ENCODE measurements around the gene MAP3K7. TPM values are rescaled to one million over a fixed set of nuclear protein-coding genes. Genes with fewer than 3 reads are reported as not detected.
"Not testable (repeated sequence)": the region's sequence is repeated elsewhere in the genome, so short reads cannot be mapped to it uniquely, and the experiment has no call there.

MAP3K7 gene
- total RNA-seq, 1 donor from 2014 or later, result 23.0 TPM

DNA sequence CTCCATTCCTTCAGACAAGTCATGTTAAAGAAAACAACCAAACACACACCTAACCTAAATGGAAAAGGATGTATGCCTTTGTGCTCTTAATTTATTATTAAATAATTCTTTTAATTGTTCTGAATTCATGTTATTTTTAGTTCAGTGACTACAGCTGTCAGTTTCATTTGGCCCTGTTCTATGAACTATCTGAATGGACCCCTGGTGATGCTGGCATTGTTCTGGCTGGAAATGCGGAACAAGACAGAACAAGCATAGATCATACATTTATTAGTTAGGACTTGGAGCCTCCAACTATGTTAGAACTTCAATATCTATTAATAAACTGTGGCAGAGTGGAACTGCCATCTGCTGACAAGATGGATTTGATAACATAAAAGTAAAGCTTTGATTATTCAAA lies 5.7 kb downstream of the MAP3K7 start:
- H3K27ac ChIP-seq (ENCODE audit: low read depth, low read length), result no peak overlapping the region
- H3K9me3 ChIP-seq (ENCODE audit: control insufficient read depth in 3 of 3, low read length in 3 of 3), result no peaks in the 10 kb centered on the region
- no peaks in the 10 kb centered on the region for H3K27me3 ChIP-seq (ENCODE audit: control insufficient read depth in 3 of 3, insufficient read depth in 3 of 3, low read length in 3 of 3)
- H3K36me3 ChIP-seq (ENCODE audit: control insufficient read depth in 3 of 3, insufficient read depth in 3 of 3, low read length in 3 of 3), result peaks cover 0 to 2% (median 0%) of the 10 kb centered on the region in 3 donors
- H3K4me1 ChIP-seq (ENCODE audit: control insufficient read depth in 3 of 3, insufficient read depth in 3 of 3, low read length in 3 of 3), result peaks cover 12 to 36% (median 24%) of the 10 kb centered on the region in 3 donors
- H3K9ac ChIP-seq (ENCODE audit: low read depth in 1 of 3, low read length in 3 of 3), result no peak overlapping the region
- no peak overlapping the region for H3K4me3 ChIP-seq (ENCODE audit: low read length in 3 of 3)

DNA sequence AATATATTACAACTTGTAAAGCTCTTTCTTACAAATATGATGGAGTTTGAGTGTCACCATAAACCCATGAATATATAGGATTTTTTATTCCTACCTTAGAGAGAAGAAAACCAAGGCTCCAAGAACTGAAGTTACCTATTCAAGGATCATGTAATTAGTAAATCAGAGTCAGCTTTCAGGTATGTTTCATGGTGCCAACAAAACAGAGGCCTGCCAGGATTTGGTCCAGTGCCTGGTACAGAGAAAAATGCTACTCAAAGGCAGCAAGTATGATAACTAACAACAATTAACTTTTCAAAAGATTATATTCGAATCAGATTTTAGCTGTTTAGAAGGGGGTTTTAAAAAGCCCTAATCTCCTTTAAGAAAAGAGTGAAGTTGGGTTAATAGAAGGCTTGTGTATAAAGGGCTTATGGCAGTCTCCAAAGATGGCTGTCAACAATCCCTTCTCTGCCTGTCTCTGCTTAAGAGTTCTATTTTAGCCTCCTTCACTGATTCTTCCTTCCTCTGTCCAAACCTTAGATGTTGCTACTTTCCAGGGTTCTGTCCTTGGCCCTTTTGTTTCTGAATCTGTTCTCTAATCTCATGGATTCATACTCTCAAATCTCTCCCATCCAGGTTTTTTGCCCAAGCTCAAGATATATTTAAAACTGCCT lies 7.8 kb downstream of the MAP3K7 start:
- no peaks in the 10 kb centered on the region for H3K9me3 ChIP-seq (ENCODE audit: control insufficient read depth in 3 of 3, low read length in 3 of 3)
- peaks cover 0 to 2% (median 0%) of the 10 kb centered on the region in 3 donors for H3K36me3 ChIP-seq (ENCODE audit: control insufficient read depth in 3 of 3, insufficient read depth in 3 of 3, low read length in 3 of 3)
- H3K4me3 ChIP-seq (ENCODE audit: low read length in 3 of 3), result no peak overlapping the region
- H3K9ac ChIP-seq (ENCODE audit: low read depth in 1 of 3, low read length in 3 of 3), result peak overlapping the region in 1 of 3 donors; percentile 5
- no peak overlapping the region for H3K27ac ChIP-seq (ENCODE audit: low read depth, low read length)
- peaks cover 5 to 21% (median 14%) of the 10 kb centered on the region in 3 donors for H3K4me1 ChIP-seq (ENCODE audit: control insufficient read depth in 3 of 3, insufficient read depth in 3 of 3, low read length in 3 of 3)
- no peaks in the 10 kb centered on the region for H3K27me3 ChIP-seq (ENCODE audit: control insufficient read depth in 3 of 3, insufficient read depth in 3 of 3, low read length in 3 of 3)

DNA sequence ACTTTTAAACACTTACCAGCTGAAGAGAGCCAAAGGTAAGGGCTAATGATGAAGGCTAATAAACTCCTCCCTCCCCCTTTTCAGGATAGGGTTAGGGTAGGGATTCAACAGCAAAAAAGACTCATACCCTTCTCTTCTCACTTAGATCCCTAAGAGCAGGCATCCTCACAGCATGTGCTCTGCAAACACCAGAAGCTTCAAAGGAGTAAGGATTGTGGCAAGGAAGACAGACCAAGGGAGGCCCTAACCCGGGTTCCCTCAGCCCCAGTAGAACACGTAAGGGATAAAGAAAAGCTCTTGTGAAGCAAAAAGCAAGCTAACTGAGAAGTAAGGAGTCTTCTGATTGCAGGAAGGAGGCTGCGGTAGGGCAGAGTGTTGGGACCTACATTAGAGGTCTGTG lies 11.6 kb downstream of the MAP3K7 start:
- Histone ChIP-seq H3K9me3 (ENCODE audit: control insufficient read depth in 3 of 3, low read length in 3 of 3) (no peaks in the 10 kb centered on the region), H3K36me3 (ENCODE audit: control insufficient read depth in 3 of 3, insufficient read depth in 3 of 3, low read length in 3 of 3) (peaks cover 0 to 2% (median 0%) of the 10 kb centered on the region in 3 donors), H3K27me3 (ENCODE audit: control insufficient read depth in 3 of 3, insufficient read depth in 3 of 3, low read length in 3 of 3) (no peaks in the 10 kb centered on the region), H3K4me3 (ENCODE audit: low read length in 3 of 3) (no peak overlapping the region), H3K27ac (ENCODE audit: low read depth, low read length) (no peak overlapping the region), H3K9ac (ENCODE audit: low read depth in 1 of 3, low read length in 3 of 3) (no peak overlapping the region), H3K4me1 (ENCODE audit: control insufficient read depth in 3 of 3, insufficient read depth in 3 of 3, low read length in 3 of 3) (peaks cover 0 to 2% (median 0%) of the 10 kb centered on the region in 3 donors)

DNA sequence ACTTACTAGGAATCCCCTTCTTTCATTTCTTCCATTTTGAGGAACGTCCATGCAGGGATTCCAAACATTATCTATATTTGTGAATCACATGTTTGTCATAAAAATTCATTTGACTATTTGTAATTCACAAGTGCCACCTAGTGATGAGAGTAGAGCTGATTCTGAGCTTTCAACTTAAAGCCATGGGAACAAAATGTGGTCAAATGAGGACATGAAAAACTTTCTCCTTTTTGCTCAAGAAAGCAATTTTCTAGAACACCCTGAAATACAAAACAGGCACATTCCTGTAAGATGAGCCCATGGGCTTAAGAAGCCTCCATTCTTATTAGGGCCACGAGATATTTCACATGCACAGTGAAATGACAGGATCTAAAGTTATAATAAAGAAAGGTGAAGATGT lies 12.3 kb downstream of the MAP3K7 start:
- Histone ChIP-seq H3K36me3 (ENCODE audit: control insufficient read depth in 3 of 3, insufficient read depth in 3 of 3, low read length in 3 of 3) (peaks cover 0 to 2% (median 0%) of the 10 kb centered on the region in 3 donors), H3K4me1 (ENCODE audit: control insufficient read depth in 3 of 3, insufficient read depth in 3 of 3, low read length in 3 of 3) (peaks cover 0 to 2% (median 0%) of the 10 kb centered on the region in 3 donors), H3K27ac (ENCODE audit: low read depth, low read length) (no peak overlapping the region), H3K4me3 (ENCODE audit: low read length in 3 of 3) (no peak overlapping the region), H3K9ac (ENCODE audit: low read depth in 1 of 3, low read length in 3 of 3) (no peak overlapping the region), H3K27me3 (ENCODE audit: control insufficient read depth in 3 of 3, insufficient read depth in 3 of 3, low read length in 3 of 3) (no peaks in the 10 kb centered on the region), H3K9me3 (ENCODE audit: control insufficient read depth in 3 of 3, low read length in 3 of 3) (no peaks in the 10 kb centered on the region)

DNA sequence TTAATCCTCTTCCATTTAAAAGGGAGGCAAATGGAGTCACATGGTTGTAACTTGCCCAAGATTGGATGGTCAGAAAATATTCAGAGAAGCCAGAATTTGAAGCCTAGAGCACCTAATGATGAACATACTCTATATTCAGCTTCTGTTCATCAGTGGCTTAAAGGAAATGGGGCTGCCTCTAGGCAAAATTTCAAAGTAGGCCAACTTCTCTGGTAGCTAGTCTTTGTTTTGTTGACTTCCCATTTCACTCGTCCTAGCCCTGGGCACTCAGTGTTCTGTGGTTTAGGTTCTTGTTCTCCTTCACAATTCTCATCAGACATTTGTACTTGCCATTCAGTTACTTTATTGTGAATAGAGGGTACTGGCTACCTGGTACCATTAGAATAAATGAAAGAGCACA lies 13.2 kb downstream of the MAP3K7 start:
- H3K27ac ChIP-seq (ENCODE audit: low read depth, low read length), result no peak overlapping the region
- no peaks in the 10 kb centered on the region for H3K9me3 ChIP-seq (ENCODE audit: control insufficient read depth in 3 of 3, low read length in 3 of 3)
- no peak overlapping the region for H3K9ac ChIP-seq (ENCODE audit: low read depth in 1 of 3, low read length in 3 of 3)
- no peaks in the 10 kb centered on the region for H3K27me3 ChIP-seq (ENCODE audit: control insufficient read depth in 3 of 3, insufficient read depth in 3 of 3, low read length in 3 of 3)
- H3K4me1 ChIP-seq (ENCODE audit: control insufficient read depth in 3 of 3, insufficient read depth in 3 of 3, low read length in 3 of 3), result no peaks in the 10 kb centered on the region
- H3K36me3 ChIP-seq (ENCODE audit: control insufficient read depth in 3 of 3, insufficient read depth in 3 of 3, low read length in 3 of 3), result peaks cover 0 to 2% (median 0%) of the 10 kb centered on the region in 3 donors
- no peak overlapping the region for H3K4me3 ChIP-seq (ENCODE audit: low read length in 3 of 3)

DNA sequence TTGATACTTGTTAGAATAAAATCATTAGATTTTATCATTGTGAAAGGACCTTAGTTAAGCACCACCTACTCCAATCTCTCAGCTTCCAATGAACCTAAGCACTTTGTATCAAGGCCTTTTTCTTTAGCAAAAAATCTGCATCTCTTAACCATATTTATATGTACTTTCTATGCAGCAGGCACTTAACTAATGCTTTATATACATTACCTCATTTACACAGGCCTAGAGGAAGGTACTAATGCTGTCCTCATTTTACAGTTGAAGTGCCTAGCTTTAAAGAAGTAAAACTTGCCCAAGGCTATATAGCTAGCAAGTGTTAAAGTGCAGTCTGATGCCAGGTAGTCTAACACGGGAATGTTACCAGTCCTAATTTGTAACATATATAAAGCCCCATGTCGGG lies 14.0 kb downstream of the MAP3K7 start:
- no peak overlapping the region for H3K4me3 ChIP-seq (ENCODE audit: low read length in 3 of 3)
- no peak overlapping the region for H3K9ac ChIP-seq (ENCODE audit: low read depth in 1 of 3, low read length in 3 of 3)
- no peak overlapping the region for H3K27ac ChIP-seq (ENCODE audit: low read depth, low read length)
- H3K4me1 ChIP-seq (ENCODE audit: control insufficient read depth in 3 of 3, insufficient read depth in 3 of 3, low read length in 3 of 3), result no peaks in the 10 kb centered on the region
- no peaks in the 10 kb centered on the region for H3K27me3 ChIP-seq (ENCODE audit: control insufficient read depth in 3 of 3, insufficient read depth in 3 of 3, low read length in 3 of 3)
- no peaks in the 10 kb centered on the region for H3K9me3 ChIP-seq (ENCODE audit: control insufficient read depth in 3 of 3, low read length in 3 of 3)
- H3K36me3 ChIP-seq (ENCODE audit: control insufficient read depth in 3 of 3, insufficient read depth in 3 of 3, low read length in 3 of 3), result peaks cover 0 to 4% (median 0%) of the 10 kb centered on the region in 3 donors

DNA sequence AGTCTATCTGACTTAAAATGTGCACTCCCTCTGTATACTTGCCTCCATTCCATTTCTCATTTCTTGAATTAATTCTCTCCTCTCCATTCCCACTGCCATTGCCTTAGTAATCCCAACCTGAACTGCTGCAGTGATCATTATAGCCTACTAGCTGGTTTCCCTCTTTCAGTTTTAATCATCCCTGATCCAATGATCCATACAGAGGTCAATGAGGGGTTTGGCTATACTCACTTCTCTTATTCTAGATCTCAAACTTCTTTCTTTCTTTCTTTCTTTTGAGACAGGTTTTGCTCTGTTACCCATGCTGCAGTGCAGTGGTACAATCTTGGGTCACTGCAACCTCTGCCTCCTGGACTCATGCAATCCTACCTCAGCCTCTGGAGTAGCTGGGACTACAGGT lies 17.6 kb downstream of the MAP3K7 start:
- no peaks in the 10 kb centered on the region for H3K4me1 ChIP-seq (ENCODE audit: control insufficient read depth in 3 of 3, insufficient read depth in 3 of 3, low read length in 3 of 3)
- no peak overlapping the region for H3K9ac ChIP-seq (ENCODE audit: low read depth in 1 of 3, low read length in 3 of 3)
- H3K4me3 ChIP-seq (ENCODE audit: low read length in 3 of 3), result no peak overlapping the region
- no peak overlapping the region for H3K27ac ChIP-seq (ENCODE audit: low read depth, low read length)
- H3K27me3 ChIP-seq (ENCODE audit: control insufficient read depth in 3 of 3, insufficient read depth in 3 of 3, low read length in 3 of 3), result no peaks in the 10 kb centered on the region
- H3K9me3 ChIP-seq (ENCODE audit: control insufficient read depth in 3 of 3, low read length in 3 of 3), result no peaks in the 10 kb centered on the region
- peaks cover 0 to 2% (median 0%) of the 10 kb centered on the region in 3 donors for H3K36me3 ChIP-seq (ENCODE audit: control insufficient read depth in 3 of 3, insufficient read depth in 3 of 3, low read length in 3 of 3)

DNA sequence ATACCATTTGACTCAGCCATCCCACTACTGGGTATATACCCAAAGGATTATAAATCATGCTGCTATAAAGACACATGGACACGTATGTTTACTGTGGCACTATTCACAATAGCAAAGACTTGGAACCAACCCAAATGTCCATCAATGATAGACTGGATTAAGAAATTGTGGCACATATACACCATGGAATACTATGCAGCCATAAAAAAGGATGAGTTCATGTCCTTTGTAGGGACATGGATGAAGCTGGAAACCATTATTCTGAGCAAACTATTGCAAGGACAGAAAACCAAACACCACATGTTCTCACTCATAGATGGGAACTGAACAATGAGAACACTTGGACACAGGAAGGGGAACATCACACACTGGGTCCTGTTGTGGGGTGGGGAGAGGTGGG lies 19.2 kb downstream of the MAP3K7 start:
- not testable (repeated sequence) for H3K4me3 ChIP-seq (ENCODE audit: low read length in 3 of 3); H3K4me1 ChIP-seq (ENCODE audit: control insufficient read depth in 3 of 3, insufficient read depth in 3 of 3, low read length in 3 of 3); H3K9me3 ChIP-seq (ENCODE audit: control insufficient read depth in 3 of 3, low read length in 3 of 3); H3K27ac ChIP-seq (ENCODE audit: low read depth, low read length); H3K27me3 ChIP-seq (ENCODE audit: control insufficient read depth in 3 of 3, insufficient read depth in 3 of 3, low read length in 3 of 3); H3K36me3 ChIP-seq (ENCODE audit: control insufficient read depth in 3 of 3, insufficient read depth in 3 of 3, low read length in 3 of 3); H3K9ac ChIP-seq (ENCODE audit: low read depth in 1 of 3, low read length in 3 of 3)

DNA sequence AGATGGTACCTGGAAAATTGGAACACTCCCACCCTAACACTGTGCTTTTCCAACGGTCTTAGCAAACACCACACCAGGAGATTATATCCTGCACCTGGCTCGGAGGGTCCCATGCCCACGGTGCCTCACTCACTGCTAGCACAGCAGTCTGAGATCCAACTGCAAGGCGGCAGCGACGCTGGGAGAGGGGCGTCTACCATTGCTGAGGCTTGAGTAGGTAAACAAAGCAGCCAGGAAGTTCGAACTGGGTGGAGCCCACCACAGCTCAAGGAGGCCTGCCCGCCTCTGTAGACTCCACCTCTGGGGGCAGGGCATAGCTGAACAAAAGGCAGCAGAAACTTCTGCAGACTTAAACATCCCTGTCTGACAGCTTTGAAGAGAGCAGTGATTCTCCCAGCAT lies 24.5 kb downstream of the MAP3K7 start:
- H3K4me3 ChIP-seq (ENCODE audit: low read length in 3 of 3); H3K27me3 ChIP-seq (ENCODE audit: control insufficient read depth in 3 of 3, insufficient read depth in 3 of 3, low read length in 3 of 3); H3K9me3 ChIP-seq (ENCODE audit: control insufficient read depth in 3 of 3, low read length in 3 of 3); H3K9ac ChIP-seq (ENCODE audit: low read depth in 1 of 3, low read length in 3 of 3); H3K4me1 ChIP-seq (ENCODE audit: control insufficient read depth in 3 of 3, insufficient read depth in 3 of 3, low read length in 3 of 3); H3K27ac ChIP-seq (ENCODE audit: low read depth, low read length): not testable (repeated sequence)
- peaks cover 8 to 27% (median 16%) of the 10 kb centered on the region in 3 donors for H3K36me3 ChIP-seq (ENCODE audit: control insufficient read depth in 3 of 3, insufficient read depth in 3 of 3, low read length in 3 of 3)

DNA sequence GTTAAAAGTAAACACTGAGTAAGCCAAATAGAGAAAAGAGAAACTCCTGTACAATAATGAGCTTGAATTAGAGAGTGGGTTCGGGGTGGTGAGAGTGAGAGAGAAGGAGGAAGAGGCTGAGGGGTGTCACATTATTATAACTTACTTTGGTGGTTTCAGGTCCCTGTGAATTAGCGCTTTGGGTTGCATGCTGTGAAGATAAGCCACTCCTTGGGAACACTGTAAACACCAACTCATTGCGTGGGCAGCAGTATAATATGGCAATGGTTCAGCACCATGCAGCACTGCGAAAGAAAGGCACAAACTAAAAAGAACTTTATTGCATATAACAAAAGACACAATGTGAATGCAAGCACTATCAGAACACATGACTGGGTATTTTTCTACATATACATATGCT lies 26.9 kb downstream of the MAP3K7 start:
- no peaks in the 10 kb centered on the region for H3K27me3 ChIP-seq (ENCODE audit: control insufficient read depth in 3 of 3, insufficient read depth in 3 of 3, low read length in 3 of 3)
- peaks cover 13 to 34% (median 26%) of the 10 kb centered on the region in 3 donors for H3K36me3 ChIP-seq (ENCODE audit: control insufficient read depth in 3 of 3, insufficient read depth in 3 of 3, low read length in 3 of 3)

More for the DNA sequence above, 26.9 kb downstream of the MAP3K7 start:
- no peaks in the 10 kb centered on the region for H3K4me1 ChIP-seq (ENCODE audit: control insufficient read depth in 3 of 3, insufficient read depth in 3 of 3, low read length in 3 of 3)
- H3K9me3 ChIP-seq (ENCODE audit: control insufficient read depth in 3 of 3, low read length in 3 of 3), result no peaks in the 10 kb centered on the region
- H3K27ac ChIP-seq (ENCODE audit: low read depth, low read length), result no peak overlapping the region
- H3K4me3 ChIP-seq (ENCODE audit: low read length in 3 of 3), result no peak overlapping the region
- no peak overlapping the region for H3K9ac ChIP-seq (ENCODE audit: low read depth in 1 of 3, low read length in 3 of 3)
